B cell (primary cell): ENCODE data around the gene RUFY1. TPM values are rescaled to one million over a fixed set of nuclear protein-coding genes. Genes with fewer than 3 reads are reported as not detected.

Experiments
- ATAC-seq: fragments of 200-7000 bp; cut with Tn5 transposase; one replicate; pipeline ENCODE4 v1.10.0; 2021; ENCODE audit warnings: low read depth, mild to moderate bottlenecking, moderate number of reproducible peaks, moderate library complexity
- CTCF ChIA-PET: fragments of 350-600 bp; sonication (Branson Sonifier 250); formaldehyde crosslinking; loops from one replicate; lab custom pipeline; 2021; ENCODE audit warnings: antibody characterized with exemption, inconsistent platforms; lab: Charles Lee
- POLR2A ChIA-PET: fragments of 350-600 bp; sonication (Branson Sonifier 250); formaldehyde crosslinking; loops from one replicate; lab custom pipeline; 2021; ENCODE audit warnings: antibody characterized with exemption; lab: Charles Lee
- DNase-seq: peaks from one replicate; pipeline ENCODE4 v3.0.0; 2013
- H2AFZ ChIP-seq: 2 replicates; pipeline ENCODE4 v1.6.1; 2012; ENCODE audit warnings: mild to moderate bottlenecking, low read depth, low read length; ENCODE audit not compliant: insufficient read depth, poor library complexity, severe bottlenecking
- H3K27ac ChIP-seq, 2 donors: 1 replicate in 1 of 2; 2 replicates in 1 of 2; pipeline ENCODE4 v1.5.1; 2012 to 2013; ENCODE audit warnings: low read length in 2 of 2, mild to moderate bottlenecking in 2 of 2, moderate library complexity in 1 of 2
- H3K27me3 ChIP-seq, 4 experiments: fragments of 200-600 bp in 1 of 4; sonication (generic) in 1 of 4; replicated peaks in 1 of 4; 1 replicate in 2 of 4; 2 replicates in 2 of 4; pipeline versions ENCODE4 v1.6.1 to v1.7.0; 2013 to 2016; ENCODE audit warnings: low read length in 3 of 4, mild to moderate bottlenecking in 2 of 4, mixed read lengths in 1 of 4, moderate library complexity in 1 of 4; ENCODE audit not compliant: insufficient read depth in 4 of 4, control insufficient read depth in 3 of 4; ENCODE audit errors: control extremely low read depth in 1 of 4
- H3K36me3 ChIP-seq, 2 experiments: replicated peaks in 1 of 2; 1 replicate in 1 of 2; 2 replicates in 1 of 2; pipeline versions ENCODE4 v1.6.1 to v1.7.1; 2013; ENCODE audit warnings: low read length in 1 of 2; ENCODE audit not compliant: insufficient read depth in 2 of 2, control insufficient read depth in 1 of 2; ENCODE audit errors: control extremely low read depth in 1 of 2, extremely low read depth in 1 of 2
- H3K4me1 ChIP-seq, 2 donors: fragments of 200-600 bp in 1 of 2; sonication (generic) in 1 of 2; 1 replicate in 1 of 2; 2 replicates in 1 of 2; pipeline versions ENCODE4 v1.5.1 to v1.6.1; 2013 to 2017; ENCODE audit warnings: low read length in 2 of 2; ENCODE audit not compliant: control insufficient read depth in 2 of 2, insufficient read depth in 2 of 2
- H3K4me2 ChIP-seq: replicated peaks from 2 replicates; pipeline ENCODE3; 2012; ENCODE audit warnings: mild to moderate bottlenecking, low read depth, low read length; ENCODE audit not compliant: poor library complexity, severe bottlenecking
- H3K4me3 ChIP-seq, 5 experiments: fragments of 200-600 bp in 1 of 5; sonication (generic) in 1 of 5; 1 replicate in 3 of 5; 2 replicates in 2 of 5; pipeline versions ENCODE4 v1.5.1 to v1.7.0; 2011 to 2016; ENCODE audit warnings: low read length in 4 of 5, mild to moderate bottlenecking in 4 of 5, low read depth in 2 of 5, control low read depth in 1 of 5, moderate library complexity in 1 of 5; ENCODE audit not compliant: insufficient read depth in 1 of 5; ENCODE audit errors: control extremely low read depth in 1 of 5, extremely low read depth in 1 of 5
- H3K79me2 ChIP-seq: fragments of 200-600 bp; sonication (generic); one replicate; pipeline ENCODE4 v1.6.0; 2016; ENCODE audit warnings: low read length; ENCODE audit not compliant: control insufficient read depth, insufficient read depth
- H3K9ac ChIP-seq: fragments of 200-600 bp; sonication (generic); 2 replicates; pipeline ENCODE4 v1.6.1; 2017; ENCODE audit warnings: mild to moderate bottlenecking, low read length, moderate library complexity
- H3K9me3 ChIP-seq, 3 donors: one replicate each; pipeline versions ENCODE4 v1.6.1 to v1.7.1; 2013; ENCODE audit warnings: low read length in 2 of 3; ENCODE audit not compliant: control insufficient read depth in 2 of 3, insufficient read depth in 1 of 3; ENCODE audit errors: control extremely low read depth in 1 of 3
- H4K20me1 ChIP-seq: 2 replicates; pipeline ENCODE4 v1.6.0; 2012; ENCODE audit warnings: mild to moderate bottlenecking, low read length; ENCODE audit not compliant: insufficient read depth, control insufficient read depth, poor library complexity, severe bottlenecking
- H3K27ac Mint-ChIP-seq: one replicate; pipeline ENCODE4 v1.8.0; 2021; ENCODE audit warnings: mixed read lengths
- H3K27me3 Mint-ChIP-seq: one replicate; pipeline ENCODE4 v1.8.0; 2021; ENCODE audit warnings: mixed read lengths
- H3K4me1 Mint-ChIP-seq: one replicate; pipeline ENCODE4 v1.8.0; 2021; ENCODE audit warnings: mixed read lengths
- H3K4me3 Mint-ChIP-seq: one replicate; pipeline ENCODE4 v1.8.0; 2021; ENCODE audit warnings: mixed read lengths
- H3K9me3 Mint-ChIP-seq: one replicate; pipeline ENCODE4 v1.8.0; 2022; ENCODE audit warnings: mixed read lengths; ENCODE audit not compliant: insufficient read depth
- EZH2 ChIP-seq: IDR thresholded peaks from 2 replicates; pipeline ENCODE4 v1.6.1; 2012; ENCODE audit warnings: borderline replicate concordance, low read depth, mild to moderate bottlenecking, moderate library complexity, low read length; ENCODE audit not compliant: insufficient read depth, poor library complexity, severe bottlenecking
- WGBS: methylation state at CpG from one replicate; pipeline ENCODE4 v1.1.5; 2013; ENCODE audit warnings: missing lambda C conversion rate; ENCODE audit not compliant: insufficient coverage; 5-methylcytosine and 5-hydroxymethylcytosine counted together
- intact Hi-C: fragments of 100-400 bp; cut with micrococcal nuclease; formaldehyde crosslinking; loops from one replicate; pipeline ENCODE4 v1.10.0; 2022
- polyA plus RNA-seq: library from polyadenylated mRNA; depleted of rRNA; stranded (reverse); fragments of >200 nt; gene quantifications from 2 replicates; pipeline ENCODE4 v1.2.3, GENCODE V29; 2012
- total RNA-seq, 2 donors: library from RNA; stranded (reverse); fragments of 120-200 nt in 1 of 2; gene quantifications; 1 replicate in 1 of 2; 2 replicates in 1 of 2; pipeline versions ENCODE4 v1.2.3 to v1.2.4, GENCODE V29; 2013 to 2022
- TF ChIP-seq, protein P1 (sequence below): fragments of 200-600 bp; IDR thresholded peaks from one replicate; pipeline ENCODE4 v1.8.0; 2022; ENCODE audit warnings: antibody characterized with exemption, mild to moderate bottlenecking

The RUFY1 gene
- total and polyA plus RNA-seq, 2 donors (not counting 1 experiment from before 2014, with no cell fraction given): 38.5 to 99.8 TPM

DNA sequence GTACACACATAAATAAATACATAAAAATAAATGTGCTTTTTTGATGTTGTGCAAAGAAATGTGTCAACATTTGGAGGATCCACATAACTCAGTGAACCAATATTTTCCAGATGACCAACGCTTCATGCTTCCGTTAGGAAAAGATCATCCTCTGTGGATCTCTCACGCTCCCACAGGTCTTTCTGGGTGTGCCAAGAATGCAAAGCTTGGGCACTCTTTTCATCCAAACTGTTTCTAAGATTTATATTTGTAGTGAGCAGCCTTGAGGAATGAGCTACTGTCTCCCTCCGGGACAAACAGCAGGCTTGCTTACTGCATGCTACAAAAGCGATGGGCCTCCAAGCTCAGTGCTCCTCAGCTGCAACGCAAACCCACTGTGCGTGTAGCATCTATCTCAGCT lies 46.2 kb upstream of the RUFY1 start:
- 94% methylated on average over 4 of the region's 7 CpGs for WGBS
- H3K27ac Mint-ChIP-seq: no peak overlapping the region
- TF ChIP-seq EZH2: no peak
- TF ChIP-seq, protein P1, sequence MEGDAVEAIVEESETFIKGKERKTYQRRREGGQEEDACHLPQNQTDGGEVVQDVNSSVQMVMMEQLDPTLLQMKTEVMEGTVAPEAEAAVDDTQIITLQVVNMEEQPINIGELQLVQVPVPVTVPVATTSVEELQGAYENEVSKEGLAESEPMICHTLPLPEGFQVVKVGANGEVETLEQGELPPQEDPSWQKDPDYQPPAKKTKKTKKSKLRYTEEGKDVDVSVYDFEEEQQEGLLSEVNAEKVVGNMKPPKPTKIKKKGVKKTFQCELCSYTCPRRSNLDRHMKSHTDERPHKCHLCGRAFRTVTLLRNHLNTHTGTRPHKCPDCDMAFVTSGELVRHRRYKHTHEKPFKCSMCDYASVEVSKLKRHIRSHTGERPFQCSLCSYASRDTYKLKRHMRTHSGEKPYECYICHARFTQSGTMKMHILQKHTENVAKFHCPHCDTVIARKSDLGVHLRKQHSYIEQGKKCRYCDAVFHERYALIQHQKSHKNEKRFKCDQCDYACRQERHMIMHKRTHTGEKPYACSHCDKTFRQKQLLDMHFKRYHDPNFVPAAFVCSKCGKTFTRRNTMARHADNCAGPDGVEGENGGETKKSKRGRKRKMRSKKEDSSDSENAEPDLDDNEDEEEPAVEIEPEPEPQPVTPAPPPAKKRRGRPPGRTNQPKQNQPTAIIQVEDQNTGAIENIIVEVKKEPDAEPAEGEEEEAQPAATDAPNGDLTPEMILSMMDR: no peak

DNA sequence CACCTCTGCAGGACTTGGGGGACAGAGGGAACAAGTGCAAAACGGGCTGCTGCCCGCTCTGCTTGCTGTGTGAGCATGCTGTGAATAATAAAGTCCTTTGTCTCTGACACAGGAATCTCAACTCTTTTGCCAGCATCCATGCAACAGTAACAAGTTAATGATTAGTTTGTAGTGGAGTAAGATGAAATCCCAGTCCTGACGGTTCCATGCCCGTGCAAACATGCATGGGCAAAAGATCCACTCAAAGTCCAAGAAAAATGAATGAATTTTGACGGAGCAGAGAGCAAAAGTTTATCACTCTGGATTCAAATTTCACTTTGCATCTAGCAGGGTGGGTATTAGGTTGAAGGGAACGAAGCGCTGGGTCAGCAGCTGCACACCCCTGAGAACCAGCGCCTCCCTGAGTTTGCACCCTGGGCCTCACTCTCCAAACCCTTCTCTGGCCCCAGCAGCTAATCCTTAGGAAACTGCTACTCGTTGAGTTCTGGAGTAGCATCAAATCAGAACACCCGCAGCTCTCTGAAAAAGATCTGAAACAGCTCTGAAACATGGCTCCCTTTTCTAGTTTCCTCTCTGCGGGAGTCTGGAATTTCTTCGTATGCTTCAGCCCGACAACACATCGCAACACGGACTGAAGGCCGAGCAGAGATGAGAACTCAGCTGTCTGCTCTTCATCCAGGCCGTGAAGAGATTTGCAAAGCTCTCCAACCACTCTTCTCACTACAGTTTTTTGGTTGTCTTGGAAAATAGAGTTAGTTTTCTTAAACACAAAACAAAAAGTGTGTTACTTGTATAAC lies 45.6 kb upstream of the RUFY1 start:
- intact Hi-C loops: no loop called here
- Mint-ChIP-seq H3K9me3 (no peaks in the 10 kb centered on the region), H3K27me3 (no peaks in the 10 kb centered on the region), H3K4me3 (no peak overlapping the region), H3K27ac (no peak overlapping the region), H3K4me1 (peaks cover 8% of the 10 kb centered on the region)
- H3K4me3 ChIP-seq: no peak overlapping the region
- ATAC-seq (no peak), DNase-seq (no peak)
- H3K27ac ChIP-seq: no peak overlapping the region
- no peak overlapping the region for H2AFZ ChIP-seq
- no peak overlapping the region for H3K9ac ChIP-seq
- peaks cover 0 to 11% of the 10 kb centered on the region in 2 donors for H3K4me1 ChIP-seq
- WGBS: 91% methylated on average over 11 of the region's 17 CpGs
- ChIA-PET POLR2A (no interaction called here), CTCF (no interaction called here)
- no peaks in the 10 kb centered on the region for H4K20me1 ChIP-seq
- H3K27me3 ChIP-seq: no peaks in the 10 kb centered on the region
- no peak overlapping the region for H3K4me2 ChIP-seq
- no peaks in the 10 kb centered on the region for H3K36me3 ChIP-seq
- peaks cover 0 to 12% (median 0%) of the 10 kb centered on the region in 3 donors for H3K9me3 ChIP-seq
- TF ChIP-seq, protein P1: no peak
- no peak for TF ChIP-seq EZH2
- no peaks in the 10 kb centered on the region for H3K79me2 ChIP-seq

More for the DNA sequence above, 46.2 kb upstream of the RUFY1 start:
- Histone ChIP-seq H3K4me3 (no peak overlapping the region), H3K4me1 (peaks cover 0 to 7% of the 10 kb centered on the region in 2 donors), H4K20me1 (no peaks in the 10 kb centered on the region), H3K27me3 (no peaks in the 10 kb centered on the region), H3K4me2 (no peak overlapping the region), H2AFZ (no peak overlapping the region), H3K9me3 (peaks cover 0 to 12% (median 0%) of the 10 kb centered on the region in 3 donors), H3K79me2 (no peaks in the 10 kb centered on the region), H3K36me3 (no peaks in the 10 kb centered on the region), H3K27ac (no peak overlapping the region), H3K9ac (no peak overlapping the region)
- Mint-ChIP-seq H3K4me1 (peaks cover 3% of the 10 kb centered on the region), H3K27me3 (no peaks in the 10 kb centered on the region), H3K9me3 (no peaks in the 10 kb centered on the region), H3K4me3 (no peak overlapping the region)
- intact Hi-C loops: no loop called here
- CTCF ChIA-PET: no interaction called here
- POLR2A ChIA-PET: no interaction called here
- DNase-seq (no peak), ATAC-seq (no peak)
